Stromal cell of bone marrow (primary cell): ENCODE measurements around the gene C5.

ENCODE experiments used
- DNase-seq: peaks from one replicate; pipeline ENCODE4 v3.0.0-alpha.2; 2012; ENCODE audit warnings: low read depth

Gene C5

GRCh38 chr9:120941046-120941770 lies 108.9 kb downstream of the C5 start:
- DNase-seq, result no peak

GRCh38 chr9:120940573-120940972 lies 109.5 kb downstream of the C5 start:
- DNase-seq, result no peak

GRCh38 chr9:120938851-120939250 lies 111.2 kb downstream of the C5 start:
- DNase-seq, result no peak

GRCh38 chr9:120937596-120937995 lies 112.5 kb downstream of the C5 start:
- peak; percentile 50 for DNase-seq

- DNase-seq, result peak; percentile 59
Observed at GRCh38 chr9:120937127-120937526, 112.9 kb downstream of the C5 start.

- no peak for DNase-seq
Observed at GRCh38 chr9:120936764-120937122, 113.3 kb downstream of the C5 start.

- DNase-seq, result peak; percentile 96
Observed at GRCh38 chr9:120936011-120936763, 113.9 kb downstream of the C5 start.

- peak; percentile 65 for DNase-seq
Observed at GRCh38 chr9:120935383-120935857, 114.7 kb downstream of the C5 start.

- DNase-seq, result no peak
Observed at GRCh38 chr9:120934281-120934680, 115.8 kb downstream of the C5 start.

GRCh38 chr9:120933310-120934055 lies 116.6 kb downstream of the C5 start:
- no peak for DNase-seq

- DNase-seq, result no peak
Observed at GRCh38 chr9:120932086-120932823, 117.8 kb downstream of the C5 start.

- DNase-seq, result peak; percentile 63
Observed at GRCh38 chr9:120931231-120932085, 118.6 kb downstream of the C5 start.

GRCh38 chr9:120929229-120929791 lies 120.8 kb downstream of the C5 start:
- DNase-seq, result no peak

GRCh38 chr9:120928483-120929228 lies 121.4 kb downstream of the C5 start:
- DNase-seq, result no peak

GRCh38 chr9:120928015-120928482 lies 122.0 kb downstream of the C5 start:
- no peak for DNase-seq

GRCh38 chr9:120927269-120928014 lies 122.6 kb downstream of the C5 start:
- no peak for DNase-seq

- DNase-seq, result no peak
Observed at GRCh38 chr9:120926397-120926928, 123.6 kb downstream of the C5 start, which contains the start of gene TRAF1. TRAF1 (minus strand) TSS chr9:120926796; CDS start chr9:120926075, 721 bp downstream.

GRCh38 chr9:120925535-120926396 lies 124.3 kb downstream of the C5 start:
- peak; percentile 87 for DNase-seq
